Activated CD8-positive, alpha-beta memory T cell treated with anti-CD3 and anti-CD28 coated beads, Interleukin-2, amount 50 U/mL, for 48 hours (primary cell): ENCODE measurements around the gene BID.
"Not testable (repeated sequence)": the region's sequence is repeated elsewhere in the genome, so short reads cannot be mapped to it uniquely, and the experiment has no call there.

Source experiments
- DNase-seq: peaks from one replicate; pipeline ENCODE4 v3.0.0-alpha.2; 2020

Gene BID

DNA sequence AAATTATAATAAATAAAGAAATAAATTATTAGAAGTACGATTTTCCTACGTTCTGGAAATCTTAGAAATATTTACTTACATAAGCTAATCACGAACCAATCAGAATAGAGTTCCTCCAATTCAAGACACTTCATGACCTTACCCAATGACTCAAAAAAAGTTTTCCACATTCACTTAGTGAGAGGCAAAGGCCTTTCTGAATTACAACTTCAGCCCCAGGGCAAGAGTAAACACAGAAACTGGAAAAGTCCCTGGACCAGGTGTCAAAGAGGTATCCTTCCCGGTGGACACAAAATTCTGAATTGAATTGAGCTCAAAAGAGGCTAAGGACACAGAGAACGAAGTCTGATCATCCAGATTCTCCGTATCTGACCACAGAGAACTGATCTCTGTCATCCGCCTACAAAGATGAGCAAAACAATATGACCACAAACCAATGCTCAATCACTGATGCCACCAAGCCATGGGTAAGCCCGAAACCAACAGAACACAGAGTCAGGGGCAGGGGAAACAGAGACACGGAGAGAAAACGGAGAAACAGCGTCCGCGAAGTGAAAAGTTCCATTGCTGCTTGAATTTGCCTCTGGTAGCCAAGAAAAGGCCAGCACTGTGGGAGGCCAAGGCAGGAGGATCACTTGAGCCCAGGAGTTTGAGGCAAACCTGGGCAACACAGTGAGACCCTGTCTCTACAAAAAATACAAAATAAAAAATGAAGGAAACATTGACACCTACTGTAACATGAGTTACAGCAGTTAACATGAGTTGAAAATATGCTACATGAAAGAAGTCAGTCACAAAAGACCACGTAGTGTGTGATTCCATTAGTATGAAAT, 6.8 kb downstream of the BID start:
- peak; percentile 71 for DNase-seq

- not testable (repeated sequence) for DNase-seq
Measured at GRCh38 chr22:17764852-17765251, 9.4 kb downstream of the BID start.

DNA sequence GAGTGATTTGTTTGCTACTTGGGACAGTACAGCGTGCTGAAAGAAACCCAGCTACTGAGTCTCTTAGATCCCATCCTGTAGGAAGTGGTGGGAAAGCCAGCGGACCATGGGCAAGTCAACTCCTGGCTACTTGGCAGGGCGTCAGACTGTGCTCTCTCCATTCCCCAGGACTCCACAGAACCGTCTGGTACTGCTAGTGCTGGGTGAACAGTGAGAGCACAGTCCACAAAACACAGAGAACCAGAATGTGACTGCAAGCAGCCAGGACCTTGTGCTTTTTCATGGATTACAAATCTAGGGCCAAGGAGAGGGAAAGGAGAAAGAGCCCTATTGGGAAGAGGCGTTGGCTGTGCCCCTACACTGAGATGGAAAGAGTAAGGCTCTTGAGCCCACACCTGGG, 10.2 kb downstream of the BID start:
- no peak for DNase-seq

- DNase-seq: not testable (repeated sequence)
Measured at GRCh38 chr22:17763442-17763841, 10.8 kb downstream of the BID start.

- no peak for DNase-seq
Measured at GRCh38 chr22:17761138-17761488, 13.2 kb downstream of the BID start.

DNA sequence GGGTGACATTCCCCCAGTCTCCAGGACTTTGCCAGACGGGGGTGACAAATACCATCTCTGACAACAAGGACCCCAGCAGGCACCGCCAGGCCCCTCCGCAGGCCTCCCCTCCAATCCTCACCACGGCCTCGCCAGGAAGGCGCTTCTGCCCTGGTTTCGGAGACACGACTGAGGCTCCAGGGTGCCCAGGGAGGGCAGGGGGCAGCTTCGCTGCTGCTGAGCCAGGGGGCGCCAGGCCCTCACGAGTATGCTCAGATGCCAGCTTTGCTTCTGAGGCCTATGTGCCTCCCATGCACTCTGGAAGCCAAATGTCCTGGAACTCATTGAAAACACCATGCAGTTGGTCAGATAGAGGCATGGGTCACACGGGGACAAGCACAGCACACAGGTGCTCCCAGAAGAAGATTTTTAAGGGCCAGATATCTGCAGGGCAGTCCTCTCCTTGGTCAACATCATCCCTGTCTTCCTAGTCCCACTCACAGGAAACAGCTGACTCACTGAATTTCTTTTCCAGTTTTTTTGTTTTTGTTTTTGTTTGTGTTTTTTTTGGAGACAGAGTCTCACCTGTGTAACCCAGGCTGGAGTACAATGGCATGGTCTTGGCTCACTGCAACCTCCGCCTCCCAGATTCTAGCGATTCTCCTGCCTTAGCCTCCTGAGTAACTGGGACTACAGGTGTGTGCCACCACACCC, 19.9 kb downstream of the BID start:
- DNase-seq: no peak

GRCh38 chr22:17753401-17753989, 20.8 kb downstream of the BID start:
- DNase-seq: no peak

DNA sequence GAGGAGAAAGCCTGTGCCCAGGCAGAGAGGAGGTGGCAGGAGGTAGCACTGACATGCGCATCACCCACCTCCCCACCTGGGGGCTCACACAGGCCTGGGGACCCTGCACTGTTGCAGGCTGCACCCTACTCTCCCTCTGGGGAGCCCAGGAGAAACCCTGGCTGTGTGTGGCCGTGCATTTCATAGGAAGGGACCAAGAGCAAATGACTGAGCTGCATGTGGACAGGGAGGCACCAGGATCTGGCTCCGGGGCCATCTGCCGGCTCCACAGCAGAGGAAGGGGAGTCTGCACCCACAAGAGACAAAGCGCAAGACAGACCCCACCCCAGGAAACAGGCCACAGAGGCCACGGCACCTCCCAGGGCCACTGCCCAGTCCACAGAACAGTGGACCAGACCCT, 22.7 kb downstream of the BID start:
- no peak for DNase-seq

GRCh38 chr22:17749605-17750395, 24.5 kb downstream of the BID start:
- DNase-seq: no peak

GRCh38 chr22:17748555-17749353, 25.5 kb downstream of the BID start:
- no peak for DNase-seq

- no peak for DNase-seq
Measured at GRCh38 chr22:17746916-17747315, 27.4 kb downstream of the BID start.

DNA sequence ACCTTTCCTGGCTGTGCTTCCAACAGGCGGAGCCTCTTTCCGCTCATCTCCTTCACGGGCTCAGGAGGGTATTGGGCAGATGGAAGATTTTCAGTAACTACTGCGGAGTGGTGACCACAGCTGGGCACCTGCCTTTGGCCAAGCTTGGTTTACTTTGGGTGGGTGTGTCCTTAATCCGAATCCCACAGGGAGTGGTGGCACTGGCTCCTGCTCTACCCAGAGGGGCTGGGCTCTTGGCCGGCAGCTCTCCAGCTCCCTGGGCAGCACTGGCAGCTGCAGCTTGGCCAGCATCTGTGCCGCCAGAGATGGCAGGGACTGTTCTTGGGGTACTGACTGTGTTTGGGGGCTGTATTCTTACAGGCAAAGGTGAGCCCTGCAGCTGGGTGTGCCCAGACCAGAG, 29.8 kb downstream of the BID start:
- DNase-seq: no peak

DNA sequence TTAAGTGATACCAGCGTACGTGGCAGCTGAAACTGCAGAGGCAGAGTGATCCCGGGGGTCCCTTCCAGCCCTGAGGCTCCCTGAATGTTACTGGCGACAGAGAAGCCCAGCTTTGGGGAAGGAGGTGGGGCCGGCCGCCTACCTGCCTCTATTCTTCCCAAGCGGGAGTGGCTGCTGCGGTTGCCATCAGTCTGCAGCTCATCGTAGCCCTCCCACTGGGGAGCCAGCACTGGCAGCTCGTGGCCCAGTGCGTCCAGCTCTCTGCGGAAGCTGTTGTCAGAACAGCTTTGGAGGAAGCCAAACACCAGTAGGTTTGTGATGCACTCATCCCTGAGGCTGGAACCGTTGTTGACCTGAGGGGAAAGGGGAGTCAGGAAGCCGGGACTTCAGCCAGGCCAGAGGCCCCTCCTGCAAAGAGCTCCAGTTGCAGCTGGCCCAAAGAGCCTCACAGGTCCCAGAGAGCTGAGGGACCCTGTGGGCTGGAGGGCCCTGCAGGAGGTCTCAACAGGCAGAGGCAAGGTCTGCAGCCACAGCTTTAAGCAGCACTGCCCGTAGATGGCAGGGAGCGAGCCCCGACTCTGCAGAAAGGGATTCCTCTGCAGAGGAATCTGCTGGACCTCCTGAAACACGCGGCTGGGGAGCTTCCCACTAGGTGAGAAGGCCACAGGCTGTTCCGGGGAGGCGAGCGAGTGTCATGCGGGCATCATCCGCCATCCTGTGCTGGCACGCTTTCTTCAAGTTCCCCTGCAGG, 30.4 kb downstream of the BID start:
- no peak for DNase-seq

DNA sequence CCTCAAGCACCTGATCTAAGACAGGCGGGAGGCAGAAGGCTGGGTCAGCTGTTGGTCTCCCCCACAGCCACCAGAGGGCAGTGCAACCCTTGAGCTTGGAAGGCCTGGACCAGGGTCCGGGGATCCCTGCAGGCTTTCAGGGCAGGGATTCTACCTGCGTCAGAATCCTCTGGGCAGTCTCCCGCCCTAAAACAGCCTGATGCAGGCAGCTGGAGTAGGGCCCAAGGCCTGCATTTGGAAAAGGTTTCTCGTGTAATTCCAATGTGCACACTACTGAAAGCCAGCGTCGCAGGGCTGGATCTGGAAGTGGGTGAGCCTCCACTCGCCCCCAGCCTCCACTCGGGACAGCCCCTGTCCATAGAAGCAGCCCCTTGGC, 31.8 kb downstream of the BID start:
- DNase-seq: peak; percentile 88

- DNase-seq: no peak
Measured at GRCh38 chr22:17741866-17742526, 32.3 kb downstream of the BID start.

DNA sequence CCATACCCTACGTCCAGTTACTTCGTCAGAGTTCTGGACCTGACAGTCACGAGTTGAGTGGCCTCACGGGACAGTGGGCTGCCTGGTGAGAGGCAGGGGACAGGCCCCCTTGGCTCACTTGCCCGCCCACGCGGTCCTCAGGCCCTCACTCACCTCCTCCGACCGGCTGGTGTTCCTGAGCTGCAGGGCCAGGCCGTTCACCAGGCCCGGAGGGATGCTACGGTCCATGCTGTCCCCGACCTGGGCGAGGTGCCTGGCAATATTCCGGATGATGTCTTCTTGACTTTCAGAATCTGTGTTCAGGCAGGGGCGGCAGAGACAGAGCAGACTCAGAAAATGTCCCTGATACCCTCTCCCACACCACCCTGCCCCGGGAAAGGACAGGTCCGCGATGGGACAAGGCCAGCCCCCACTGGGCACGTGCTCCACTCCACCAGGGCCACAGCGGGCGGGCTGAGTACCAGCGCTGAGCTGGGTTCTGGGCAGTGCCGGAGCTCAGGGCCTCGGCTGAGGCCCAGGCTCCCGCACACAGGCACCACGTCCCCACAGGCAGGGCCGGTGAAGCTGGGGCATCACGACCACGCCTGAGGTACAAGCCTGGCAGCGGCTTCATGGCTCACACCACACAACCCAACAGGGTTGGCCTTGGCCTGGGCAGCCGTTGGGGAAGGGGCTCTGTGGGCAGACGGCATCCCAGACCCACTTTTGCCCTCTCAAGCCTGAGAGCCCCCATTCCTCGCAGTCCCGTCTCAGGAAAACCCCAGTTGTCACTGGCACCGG, 34.9 kb downstream of the BID start:
- DNase-seq: no peak

- no peak for DNase-seq
Measured at GRCh38 chr22:17738386-17739128, 35.7 kb downstream of the BID start.

DNA sequence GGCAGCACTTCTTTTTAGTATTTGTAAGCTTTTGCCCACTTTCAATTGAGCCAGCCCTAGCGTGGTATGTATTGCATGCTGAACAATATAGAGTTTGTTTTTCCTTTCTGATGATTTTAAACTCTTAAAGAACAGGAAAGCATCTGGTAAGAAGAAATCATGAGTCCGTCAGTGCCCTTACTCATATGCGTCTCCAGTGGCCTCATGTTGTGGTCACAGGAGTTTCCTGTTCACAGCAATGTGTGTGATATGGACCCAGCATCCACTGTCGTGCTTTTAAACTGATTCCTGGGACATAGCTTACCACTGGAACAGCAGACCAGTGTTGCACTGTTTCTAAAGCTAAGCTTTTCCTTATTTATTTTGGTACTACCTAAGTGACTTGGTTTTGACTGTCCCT, 40.1 kb downstream of the BID start:
- no peak for DNase-seq

- no peak for DNase-seq
Measured at GRCh38 chr22:17733466-17733865, 40.8 kb downstream of the BID start.
